Islet precursor cell (in vitro differentiated cells): Measurements from ENCODE around the gene GRID1.
A peak's percentile ranks its signal among the peaks of the same experiment; 100 is the strongest.
"Not testable (repeated sequence)": the region's sequence is repeated elsewhere in the genome, so short reads cannot be mapped to it uniquely, and the experiment has no call there.

Experiments
- DNase-seq: peaks from one replicate; pipeline ENCODE4 v3.0.0-alpha.2; 2018

Gene GRID1

GRCh38 chr10:86391986-86392722 is 25.6 kb upstream of the GRID1 start:
- DNase-seq: no peak

DNA sequence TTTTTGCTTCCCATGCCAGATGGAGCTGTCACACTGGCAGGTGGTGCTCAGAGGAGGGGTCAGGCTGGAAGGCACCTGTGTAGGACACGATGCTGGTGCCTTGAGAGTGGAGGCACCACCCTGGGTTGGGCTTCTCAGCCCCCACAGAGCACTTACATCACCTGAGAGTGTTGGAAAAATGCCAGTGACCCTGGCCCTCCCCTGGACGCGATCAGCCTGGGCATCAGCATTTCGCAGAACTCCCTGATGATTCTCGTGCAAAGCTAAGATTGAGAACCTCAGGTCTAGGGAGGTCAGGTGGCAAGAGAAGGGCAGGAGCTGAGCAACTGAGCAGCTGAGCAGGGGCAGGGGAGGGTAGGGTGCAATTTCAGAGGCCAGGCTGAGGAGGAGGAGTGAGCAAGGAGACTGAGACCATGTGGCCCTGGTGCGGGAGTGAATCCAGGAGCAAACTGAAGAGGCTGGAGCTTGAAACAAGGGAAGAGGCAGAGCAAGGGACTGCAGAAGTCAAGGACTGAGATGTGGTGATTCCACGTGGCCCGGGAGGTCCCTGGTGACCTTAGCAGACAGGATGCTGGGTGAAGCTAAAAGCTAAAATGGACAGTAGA is 24.7 kb upstream of the GRID1 start:
- no peak for DNase-seq

GRCh38 chr10:86390337-86391120 is 23.9 kb upstream of the GRID1 start:
- DNase-seq: no peak

DNA sequence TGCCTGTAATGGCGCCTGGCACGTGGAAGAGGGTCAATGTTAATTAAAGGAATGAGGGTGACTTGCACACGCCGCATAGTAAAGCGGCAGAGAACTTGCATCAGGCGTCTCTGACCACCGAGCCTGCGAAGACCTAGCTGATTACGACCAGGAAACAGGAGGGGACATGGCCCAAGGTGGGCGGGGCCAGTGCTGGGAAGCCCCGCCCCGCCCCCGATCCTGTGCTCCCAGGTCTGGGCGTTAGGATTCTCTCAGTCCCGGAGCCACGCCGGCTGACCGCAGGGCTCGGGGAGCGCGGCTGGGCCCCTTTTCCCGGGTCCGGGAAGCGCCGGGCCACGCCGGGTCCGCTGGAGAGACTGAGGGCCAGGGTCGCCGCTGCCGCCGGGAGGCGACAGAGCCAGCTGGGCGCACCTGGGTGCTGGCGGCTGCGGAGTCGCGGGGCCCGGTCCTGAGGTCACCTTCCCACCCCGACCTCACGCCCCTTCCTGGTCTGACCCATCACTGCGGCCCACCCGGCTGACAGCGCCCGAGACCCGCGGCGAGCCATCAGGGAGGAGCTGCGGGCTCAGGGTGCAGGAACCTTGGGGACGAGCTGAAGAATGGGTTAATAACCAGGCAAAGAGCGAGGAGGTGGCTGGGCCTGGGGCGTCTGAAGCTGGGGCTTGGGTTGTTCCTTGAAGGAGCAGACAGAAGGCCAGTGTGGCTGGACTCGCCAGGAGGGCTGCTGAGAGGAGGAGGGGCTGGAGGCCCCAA is 23.0 kb upstream of the GRID1 start:
- DNase-seq: peak; percentile 92

DNA sequence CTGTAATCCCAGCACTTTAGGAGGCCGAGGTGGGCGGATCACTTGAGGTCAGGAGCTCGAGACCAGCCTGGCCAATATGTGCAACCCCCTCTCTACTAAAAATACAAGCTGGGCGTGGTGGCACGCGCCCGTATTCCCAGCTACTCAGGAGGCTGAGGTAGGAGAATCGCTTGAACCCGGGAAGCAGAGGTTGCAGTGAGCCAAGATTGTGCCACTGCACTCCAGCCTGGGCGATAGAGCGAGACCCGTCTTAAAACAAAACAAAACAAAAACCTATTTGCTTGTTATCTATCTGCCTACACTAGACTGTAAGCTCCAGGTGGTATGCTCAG is 22.5 kb upstream of the GRID1 start:
- not testable (repeated sequence) for DNase-seq

- no peak for DNase-seq
These were observed 21.6 kb upstream of the GRID1 start for GRCh38 chr10:86388119-86388704.

DNA sequence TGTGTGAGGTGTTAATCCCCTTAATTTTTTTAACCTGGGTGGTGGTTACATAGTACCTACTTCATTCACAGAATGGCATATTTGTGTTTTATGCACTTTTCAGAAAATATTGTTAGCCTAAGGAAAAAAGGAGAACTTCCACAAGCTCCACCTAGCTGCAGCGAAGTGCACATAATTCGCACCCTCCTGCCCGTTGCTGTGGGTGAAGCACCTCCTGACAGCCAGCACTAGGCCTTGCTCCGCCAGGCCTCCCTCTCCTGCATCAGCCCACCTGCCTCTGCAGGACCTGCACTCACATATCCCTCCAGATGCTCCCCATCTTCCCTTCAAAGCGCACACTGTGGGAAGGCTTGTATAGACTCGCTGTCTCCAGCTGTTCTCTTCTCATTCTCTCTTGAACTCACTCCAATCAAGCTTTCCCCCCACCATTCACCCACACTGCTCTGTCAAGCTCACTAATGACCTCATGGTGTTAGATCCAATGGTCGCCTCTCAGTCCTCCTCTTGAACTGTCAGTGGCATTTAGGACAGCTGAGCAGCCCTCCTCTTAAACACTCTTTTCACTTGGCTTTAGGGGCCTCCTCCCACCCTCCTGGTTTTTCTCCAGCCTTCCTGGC is 20.7 kb upstream of the GRID1 start:
- no peak for DNase-seq

DNA sequence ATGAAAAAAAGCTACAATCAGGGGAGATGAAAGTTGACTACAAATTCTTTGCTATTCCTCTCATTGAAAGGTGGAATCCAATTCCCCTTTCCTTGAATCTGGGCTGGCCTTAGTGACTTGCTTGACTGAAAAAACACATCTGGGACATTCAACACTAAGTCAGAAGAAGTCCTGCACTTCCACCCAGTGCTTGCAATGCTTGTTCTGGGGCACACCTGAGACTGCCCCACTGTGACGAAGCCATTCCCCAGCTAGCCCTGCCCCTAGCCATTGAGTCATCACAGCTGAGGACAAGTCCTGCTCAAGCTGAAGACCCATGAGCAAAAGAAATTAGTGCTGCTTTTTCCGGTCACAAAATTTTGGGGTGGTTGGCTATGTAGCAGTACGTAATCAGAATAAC is 19.2 kb upstream of the GRID1 start:
- no peak for DNase-seq

- no peak for DNase-seq
These were observed 11.2 kb upstream of the GRID1 start for GRCh38 chr10:86377797-86378146.

GRCh38 chr10:86376852-86377796 is 10.5 kb upstream of the GRID1 start:
- DNase-seq: peak; percentile 92

GRCh38 chr10:86376403-86376802 is 9.8 kb upstream of the GRID1 start:
- DNase-seq: peak; percentile 42

DNA sequence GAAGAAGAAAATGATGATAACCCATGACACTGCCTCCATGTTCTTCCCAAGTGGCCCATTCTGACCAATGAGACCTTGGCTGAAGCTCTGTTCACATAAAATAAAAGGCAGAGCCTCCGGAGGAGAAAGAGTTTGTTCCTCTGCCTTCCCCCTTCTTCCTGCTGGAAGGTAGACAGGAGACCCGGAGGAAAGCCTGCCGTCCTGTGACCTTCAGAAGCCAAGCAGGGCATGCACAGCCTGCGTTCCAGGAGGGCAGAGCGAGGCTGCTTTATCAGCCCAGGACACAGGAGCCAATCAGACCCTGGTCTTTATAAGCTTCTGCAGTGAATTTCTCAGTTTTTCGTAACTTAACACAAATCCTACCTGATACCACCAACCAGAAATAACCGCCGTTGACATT is 8.6 kb upstream of the GRID1 start:
- DNase-seq: peak; percentile 43

DNA sequence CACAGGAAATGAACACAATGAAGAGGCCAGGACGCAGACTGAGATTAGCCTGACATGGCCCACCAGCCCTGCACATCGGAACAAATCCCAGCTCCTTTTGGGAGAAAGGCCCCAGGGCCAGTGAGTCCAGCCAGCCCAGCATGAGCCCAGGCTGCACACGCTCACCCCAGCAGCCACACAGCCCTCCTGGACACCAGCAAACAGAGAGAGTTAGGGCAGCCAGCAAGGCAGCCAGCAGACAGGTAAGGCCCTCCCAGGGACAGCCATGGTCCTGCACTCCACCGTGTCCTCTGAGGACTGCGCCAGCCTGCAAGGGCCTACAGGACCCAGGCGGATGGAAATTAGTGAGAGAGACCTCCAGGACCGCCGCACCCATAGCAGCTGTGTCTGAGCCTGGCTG is 8.1 kb upstream of the GRID1 start:
- DNase-seq: peak; percentile 50

GRCh38 chr10:86373828-86374227 is 7.2 kb upstream of the GRID1 start:
- peak; percentile 20 for DNase-seq

GRCh38 chr10:86373251-86373650 is 6.7 kb upstream of the GRID1 start:
- DNase-seq: peak; percentile 22

GRCh38 chr10:86372784-86373239 is 6.2 kb upstream of the GRID1 start:
- DNase-seq: peak; percentile 38

DNA sequence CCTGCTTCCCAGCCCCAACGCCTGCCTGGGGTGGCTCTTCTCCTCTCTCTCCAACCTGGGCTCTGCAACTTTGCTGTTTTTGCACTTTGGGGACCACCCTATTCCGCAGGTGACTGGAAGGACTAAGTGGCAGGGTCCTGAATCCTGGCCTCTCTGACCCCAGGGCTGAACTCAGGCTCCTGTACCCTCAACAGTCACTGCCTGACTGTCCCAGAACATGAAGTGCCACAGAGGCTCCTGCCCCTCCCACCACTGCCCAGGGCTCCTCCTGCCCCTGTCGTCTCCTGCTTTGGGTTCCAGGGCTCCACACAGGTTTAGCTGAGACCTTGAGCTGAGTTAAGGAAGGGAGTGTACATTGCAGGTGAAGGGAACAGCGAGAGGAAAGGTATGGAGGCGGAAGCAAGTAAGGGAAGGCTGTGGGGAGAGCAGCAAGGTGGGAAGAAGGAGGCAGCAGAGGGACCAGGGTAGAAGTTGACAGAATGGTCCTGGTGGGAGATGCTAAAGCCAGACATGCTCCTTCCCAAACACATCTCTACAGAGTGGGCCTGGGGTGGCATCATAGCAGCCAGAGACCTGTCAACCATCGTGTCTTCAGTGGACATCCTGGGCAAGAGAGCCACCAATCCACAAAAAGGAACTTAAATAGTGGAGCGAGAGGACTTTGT is 5.7 kb upstream of the GRID1 start:
- peak; percentile 47 for DNase-seq

- DNase-seq: peak; percentile 53
These were observed 5.1 kb upstream of the GRID1 start for GRCh38 chr10:86371691-86372090.

DNA sequence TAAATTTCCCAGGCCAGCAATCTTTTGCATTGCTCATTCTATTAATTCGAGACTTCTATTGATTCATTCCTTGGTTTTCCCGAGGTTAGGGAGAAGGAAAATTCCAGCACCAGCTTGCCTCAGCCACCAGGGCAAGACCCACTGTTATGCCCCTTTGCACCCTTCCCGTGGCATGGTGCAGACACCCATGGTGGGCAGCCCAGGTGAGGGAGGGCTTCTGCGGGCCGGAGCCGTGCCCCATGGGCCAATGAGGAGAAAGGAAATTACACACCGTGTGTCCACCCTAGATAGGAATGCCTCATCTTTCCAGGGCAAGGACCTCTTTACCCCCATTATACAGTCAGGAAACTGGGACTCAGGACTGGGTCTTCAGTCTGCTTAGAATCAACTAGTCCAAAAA is 4.5 kb upstream of the GRID1 start:
- DNase-seq: peak; percentile 38

DNA sequence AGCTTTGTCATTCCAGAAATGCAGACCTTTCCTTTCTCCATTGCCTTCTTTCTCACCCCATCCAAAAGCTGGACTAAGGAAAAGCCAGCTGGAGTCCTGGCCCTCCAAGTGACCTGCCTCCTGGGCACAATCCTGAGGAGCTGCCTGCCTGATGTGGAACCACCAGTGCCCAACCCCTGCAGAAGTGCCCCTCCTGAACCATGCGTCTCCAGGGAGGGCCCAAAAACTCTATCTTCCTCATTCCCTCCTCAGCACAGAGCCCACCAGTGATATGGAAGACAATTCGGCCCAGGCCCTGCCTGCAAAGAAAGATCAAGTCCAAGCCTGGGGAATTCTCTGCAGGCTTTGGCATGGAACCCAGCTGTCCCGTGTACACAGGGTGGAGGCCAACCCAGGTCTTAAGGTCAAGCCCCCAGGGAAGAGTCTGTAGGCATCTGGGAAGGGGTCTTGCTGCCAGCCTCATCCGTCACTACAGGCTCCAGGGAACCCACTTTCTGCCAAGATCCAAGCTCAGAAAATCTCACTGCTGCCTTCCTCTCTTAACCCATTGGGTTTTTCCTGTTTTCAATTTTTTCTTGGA is 3.5 kb upstream of the GRID1 start:
- peak; percentile 37 for DNase-seq
